SK-N-MC (cell line): ENCODE data around the gene SENP8.

Experiments used
- EZH2 ChIP-seq: fragments of 200-600 bp; sonication (generic); IDR thresholded peaks from one replicate; pipeline ENCODE4 v1.6.1; 2017; ENCODE audit warnings: antibody characterized with exemption
- POLR2AphosphoS5 ChIP-seq: IDR thresholded peaks from 2 replicates; pipeline ENCODE4 v1.6.1; 2012; ENCODE audit warnings: mild to moderate bottlenecking, low read depth, low read length, borderline replicate concordance

DNA sequence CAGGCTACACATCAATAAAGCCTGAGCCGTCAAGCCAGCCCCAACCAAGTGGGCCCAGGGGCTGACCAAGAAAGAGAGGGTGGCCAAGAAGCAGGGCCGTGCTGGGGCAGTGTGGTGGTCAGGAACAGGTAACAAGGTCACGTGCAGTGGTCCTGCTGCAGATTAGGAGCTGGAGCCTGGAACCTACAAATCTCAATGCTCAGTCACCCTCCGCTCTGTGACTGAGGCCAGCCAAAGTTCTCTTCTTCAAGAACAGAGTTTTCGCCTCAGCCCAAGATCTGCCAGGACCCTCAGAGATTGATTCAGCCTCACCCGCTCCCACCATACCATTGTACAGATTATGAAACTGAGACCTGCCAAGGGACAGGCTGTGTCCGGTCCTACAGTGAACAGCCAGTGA lies 52.5 kb downstream of the SENP8 start:
- TF ChIP-seq EZH2 = no peak
- no peak for TF ChIP-seq POLR2AphosphoS5
